ENCODE measurements around the gene NDUFAF8. TPM values are rescaled to one million over a fixed set of nuclear protein-coding genes. Genes with fewer than 3 reads are reported as not detected.
A peak's percentile ranks its signal among the peaks of the same experiment; 100 is the strongest.

Gene NDUFAF8
- total RNA-seq, 1 experiment from 2014 or later, result 65.0 TPM

- Mint-ChIP-seq H3K4me1 (ENCODE audit: low read depth, unreplicated experiment) (peaks cover 6% of the 10 kb centered on the region), H3K36me3 (ENCODE audit: insufficient read depth, unreplicated experiment) (peaks cover 69% of the 10 kb centered on the region), H3K9me3 (ENCODE audit: unreplicated experiment) (no peaks in the 10 kb centered on the region), H3K4me3 (ENCODE audit: unreplicated experiment) (peak overlapping the region; percentile 42), H3K27ac (ENCODE audit: unreplicated experiment) (no peak overlapping the region), H3K27me3 (ENCODE audit: insufficient read depth, unreplicated experiment) (no peaks in the 10 kb centered on the region)
- BruUV-seq (replicated peaks), result no TSS peak
- Histone ChIP-seq H3K27me3 (replicated peaks; ENCODE audit: control insufficient read depth, insufficient read depth, low read length) (no peaks in the 10 kb centered on the region), H3K36me3 (ENCODE audit: control insufficient read depth, insufficient read depth, low read length) (no peaks in the 10 kb centered on the region), H3K4me3 (ENCODE audit: low read depth, low read length) (no peak overlapping the region), H3K9me3 (no peaks in the 10 kb centered on the region), H3K4me1 (peaks cover 6% of the 10 kb centered on the region; the same call in 1 of the 2 replicates)
- TF ChIP-seq CTCF (IDR thresholded peaks at IDR 0.05; ENCODE audit: insufficient read depth in 1 of 2, low read depth in 1 of 2, low read length in 1 of 2, severe bottlenecking in 1 of 2, unreplicated experiment in 1 of 2), result peak; percentile 82 to 93
- ChIA-PET POLR2A (no interaction called here), CTCF (no interaction called here)
- DNase-seq, result peak in 1 of 2 experiments; percentile 80
- intact Hi-C loops (cut with micrococcal nuclease; ENCODE audit: unreplicated experiment), result no loop called here
Observed at GRCh38 chr17:81241648-81242420, 2.7 kb downstream of the NDUFAF8 start.

GRCh38 chr17:81242421-81243332 lies 3.6 kb downstream of the NDUFAF8 start:
- peaks cover 76% of the 10 kb centered on the region for H3K36me3 Mint-ChIP-seq (ENCODE audit: insufficient read depth, unreplicated experiment)
- H3K4me3 ChIP-seq (ENCODE audit: low read depth, low read length), result no peak overlapping the region
- H3K4me1 ChIP-seq, result peaks cover 5% of the 10 kb centered on the region; the same call in 1 of the 2 replicates
- H3K9me3 Mint-ChIP-seq (ENCODE audit: unreplicated experiment), result no peaks in the 10 kb centered on the region
- intact Hi-C loops (cut with micrococcal nuclease; ENCODE audit: unreplicated experiment), result no loop called here
- no peak overlapping the region for H3K4me3 Mint-ChIP-seq (ENCODE audit: unreplicated experiment)
- no peak overlapping the region for H3K27ac Mint-ChIP-seq (ENCODE audit: unreplicated experiment)
- H3K27me3 ChIP-seq (replicated peaks; ENCODE audit: control insufficient read depth, insufficient read depth, low read length), result no peaks in the 10 kb centered on the region
- ChIA-PET POLR2A (no interaction called here), CTCF (no interaction called here)
- BruUV-seq (replicated peaks), result no TSS peak
- H3K9me3 ChIP-seq, result no peaks in the 10 kb centered on the region
- H3K27me3 Mint-ChIP-seq (ENCODE audit: insufficient read depth, unreplicated experiment), result no peaks in the 10 kb centered on the region
- no peaks in the 10 kb centered on the region for H3K36me3 ChIP-seq (ENCODE audit: control insufficient read depth, insufficient read depth, low read length)
- no peak for DNase-seq
- peaks cover 6% of the 10 kb centered on the region for H3K4me1 Mint-ChIP-seq (ENCODE audit: low read depth, unreplicated experiment)
- TF ChIP-seq CTCF (IDR thresholded peaks at IDR 0.05; ENCODE audit: insufficient read depth in 1 of 2, low read depth in 1 of 2, low read length in 1 of 2, severe bottlenecking in 1 of 2, unreplicated experiment in 1 of 2), result no peak

GRCh38 chr17:81243333-81243664 lies 4.2 kb downstream of the NDUFAF8 start:
- Mint-ChIP-seq H3K4me1 (ENCODE audit: low read depth, unreplicated experiment) (peaks cover 6% of the 10 kb centered on the region), H3K4me3 (ENCODE audit: unreplicated experiment) (no peak overlapping the region), H3K27me3 (ENCODE audit: insufficient read depth, unreplicated experiment) (no peaks in the 10 kb centered on the region), H3K9me3 (ENCODE audit: unreplicated experiment) (no peaks in the 10 kb centered on the region), H3K36me3 (ENCODE audit: insufficient read depth, unreplicated experiment) (peaks cover 82% of the 10 kb centered on the region), H3K27ac (ENCODE audit: unreplicated experiment) (no peak overlapping the region)
- ChIA-PET POLR2A (no interaction called here), CTCF (no interaction called here)
- DNase-seq, result no peak
- H3K27me3 ChIP-seq (replicated peaks; ENCODE audit: control insufficient read depth, insufficient read depth, low read length), result no peaks in the 10 kb centered on the region
- no TSS peak for BruUV-seq (replicated peaks)
- TF ChIP-seq CTCF (IDR thresholded peaks at IDR 0.05; ENCODE audit: insufficient read depth in 1 of 2, low read depth in 1 of 2, low read length in 1 of 2, severe bottlenecking in 1 of 2, unreplicated experiment in 1 of 2), result no peak
- no peaks in the 10 kb centered on the region for H3K36me3 ChIP-seq (ENCODE audit: control insufficient read depth, insufficient read depth, low read length)
- intact Hi-C loops (cut with micrococcal nuclease; ENCODE audit: unreplicated experiment), result no loop called here
- no peaks in the 10 kb centered on the region for H3K4me1 ChIP-seq
- H3K9me3 ChIP-seq, result no peaks in the 10 kb centered on the region
- H3K4me3 ChIP-seq (ENCODE audit: low read depth, low read length), result no peak overlapping the region
